NCI-H69 (cell line): ENCODE results near the gene TPK1.

Experiments used
- DNase-seq: peaks from one replicate; lab custom pipeline; 2025; lab: John Stamatoyannopoulos, UW

TPK1 gene

GRCh38 chr7:144723301-144723700 lies 112.6 kb downstream of the TPK1 start:
- DNase-seq = peak; percentile 21

GRCh38 chr7:144720710-144721109 lies 115.1 kb downstream of the TPK1 start:
- peak; percentile 9 for DNase-seq

GRCh38 chr7:144720149-144720548 lies 115.7 kb downstream of the TPK1 start:
- DNase-seq = peak; percentile 32

GRCh38 chr7:144717720-144718119 lies 118.1 kb downstream of the TPK1 start:
- no peak for DNase-seq

- DNase-seq = no peak
These were observed 122.0 kb downstream of the TPK1 start for GRCh38 chr7:144713850-144714249.

- DNase-seq = no peak
These were observed 125.1 kb downstream of the TPK1 start for GRCh38 chr7:144710791-144711190.

- DNase-seq = no peak
These were observed 126.8 kb downstream of the TPK1 start for GRCh38 chr7:144709066-144709465.

GRCh38 chr7:144691240-144691639 lies 144.6 kb downstream of the TPK1 start:
- no peak for DNase-seq

GRCh38 chr7:144682581-144683280 lies 153.1 kb downstream of the TPK1 start:
- DNase-seq = no peak

- no peak for DNase-seq
These were observed 159.4 kb downstream of the TPK1 start for GRCh38 chr7:144676492-144676891.

GRCh38 chr7:144674550-144674949 lies 161.3 kb downstream of the TPK1 start:
- DNase-seq = no peak

- DNase-seq = no peak
These were observed 163.0 kb downstream of the TPK1 start for GRCh38 chr7:144672869-144673268.

GRCh38 chr7:144671429-144671828 lies 164.4 kb downstream of the TPK1 start:
- peak; percentile 54 for DNase-seq

- DNase-seq = peak; percentile 58
These were observed 165.6 kb downstream of the TPK1 start for GRCh38 chr7:144670218-144670617.

- DNase-seq = peak; percentile 41
These were observed 167.3 kb downstream of the TPK1 start for GRCh38 chr7:144668503-144668902.

- DNase-seq = no peak
These were observed 170.0 kb downstream of the TPK1 start for GRCh38 chr7:144665689-144666381.

GRCh38 chr7:144659211-144659610 lies 176.6 kb downstream of the TPK1 start:
- DNase-seq = no peak

GRCh38 chr7:144656965-144657517 lies 178.8 kb downstream of the TPK1 start:
- peak; percentile 49 for DNase-seq

GRCh38 chr7:144653449-144653848 lies 182.4 kb downstream of the TPK1 start:
- DNase-seq = peak; percentile 28

GRCh38 chr7:144650439-144650838 lies 185.4 kb downstream of the TPK1 start:
- DNase-seq = no peak

GRCh38 chr7:144649120-144649519 lies 186.7 kb downstream of the TPK1 start:
- no peak for DNase-seq

- DNase-seq = peak; percentile 14
These were observed 194.3 kb downstream of the TPK1 start for GRCh38 chr7:144641389-144642044.

- peak; percentile 55 for DNase-seq
These were observed 203.1 kb downstream of the TPK1 start for GRCh38 chr7:144632724-144633123.
